CD14-positive monocyte (primary cell): Measurements from ENCODE around the gene GMCL2. TPM values are rescaled to one million over a fixed set of nuclear protein-coding genes. Genes with fewer than 3 reads are reported as not detected.

Source experiments
- DNase-seq, 3 donors: peaks; one replicate each; pipeline ENCODE4 v3.0.0-alpha.2; 2011 to 2022
- H2AFZ ChIP-seq: 2 replicates; pipeline ENCODE4 v1.6.0; 2012; ENCODE audit warnings: mild to moderate bottlenecking, low read depth, low read length, inconsistent platforms; ENCODE audit not compliant: insufficient read depth, poor library complexity, severe bottlenecking
- H3K27ac ChIP-seq, 2 donors: 1 replicate in 1 of 2; 2 replicates in 1 of 2; pipeline ENCODE4 v1.5.1; 2012 to 2013; ENCODE audit warnings: low read length in 2 of 2, control low read depth in 1 of 2, inconsistent platforms in 1 of 2, low read depth in 1 of 2, mild to moderate bottlenecking in 1 of 2
- H3K27me3 ChIP-seq, 2 donors: one replicate each; pipeline versions ENCODE4 v1.6.0 to v1.6.1; 2011 to 2013; ENCODE audit warnings: low read length in 2 of 2; ENCODE audit not compliant: control insufficient read depth in 2 of 2, insufficient read depth in 2 of 2
- H3K36me3 ChIP-seq, 2 donors: replicated peaks in 1 of 2; 1 replicate in 1 of 2; 2 replicates in 1 of 2; pipeline versions ENCODE4 v1.5.1 to v1.6.1; 2012 to 2013; ENCODE audit warnings: low read length in 2 of 2, control low read depth in 1 of 2, inconsistent platforms in 1 of 2, mild to moderate bottlenecking in 1 of 2; ENCODE audit not compliant: insufficient read depth in 2 of 2, control insufficient read depth in 1 of 2
- H3K4me1 ChIP-seq, 2 donors: 1 replicate in 1 of 2; 2 replicates in 1 of 2; pipeline versions ENCODE4 v1.5.1 to v1.6.1; 2012 to 2013; ENCODE audit warnings: low read length in 2 of 2, control low read depth in 1 of 2, inconsistent platforms in 1 of 2, mild to moderate bottlenecking in 1 of 2, moderate library complexity in 1 of 2; ENCODE audit not compliant: insufficient read depth in 2 of 2, control insufficient read depth in 1 of 2
- H3K4me2 ChIP-seq: replicated peaks from 2 replicates; pipeline ENCODE3; 2012; ENCODE audit warnings: low read length, moderate library complexity, mild to moderate bottlenecking; ENCODE audit not compliant: poor library complexity, severe bottlenecking; ENCODE audit errors: extremely low read depth
- H3K4me3 ChIP-seq, 3 experiments: fragments of 200-600 bp in 1 of 3; sonication (generic) in 1 of 3; replicated peaks in 1 of 3; 1 replicate in 2 of 3; 2 replicates in 1 of 3; pipeline ENCODE4 v1.5.1; 2011 to 2013; ENCODE audit warnings: low read length in 3 of 3, mild to moderate bottlenecking in 3 of 3, control low read depth in 2 of 3, low read depth in 2 of 3, inconsistent platforms in 1 of 3, moderate library complexity in 1 of 3
- H3K79me2 ChIP-seq: 2 replicates; pipeline ENCODE4 v1.6.0; 2012; ENCODE audit warnings: mild to moderate bottlenecking, control low read depth, inconsistent platforms, low read length, moderate library complexity; ENCODE audit not compliant: insufficient read depth
- H3K9ac ChIP-seq: 2 replicates; pipeline ENCODE4 v1.6.0; 2017; ENCODE audit warnings: low read length, mild to moderate bottlenecking; ENCODE audit not compliant: insufficient read depth, poor library complexity, severe bottlenecking
- H3K9me3 ChIP-seq, 2 donors: replicated peaks in 1 of 2; 1 replicate in 1 of 2; 2 replicates in 1 of 2; pipeline versions ENCODE4 v1.5.1 to v1.6.1; 2012 to 2013; ENCODE audit warnings: low read length in 2 of 2, control low read depth in 1 of 2; ENCODE audit not compliant: control insufficient read depth in 1 of 2, insufficient read depth in 1 of 2
- H4K20me1 ChIP-seq: 2 replicates; pipeline ENCODE4 v1.6.0; 2012; ENCODE audit warnings: mild to moderate bottlenecking, low read length, control low read depth, moderate library complexity; ENCODE audit not compliant: insufficient read depth
- H3K27ac Mint-ChIP-seq, 7 donors: one replicate each; pipeline ENCODE4 v1.8.0; 2020; ENCODE audit warnings: mild to moderate bottlenecking in 7 of 7, mixed read lengths in 7 of 7, moderate library complexity in 6 of 7, inconsistent platforms in 2 of 7
- H3K27me3 Mint-ChIP-seq, 3 donors: one replicate each; pipeline ENCODE4 v1.8.0; 2021 to 2022; ENCODE audit warnings: low read depth in 3 of 3, mild to moderate bottlenecking in 3 of 3, mixed read lengths in 3 of 3, moderate library complexity in 3 of 3, inconsistent platforms in 1 of 3
- H3K36me3 Mint-ChIP-seq, 2 donors: one replicate each; pipeline ENCODE4 v1.8.0; 2020; ENCODE audit warnings: mixed read lengths in 2 of 2, inconsistent platforms in 1 of 2, mild to moderate bottlenecking in 1 of 2
- H3K4me1 Mint-ChIP-seq: one replicate; pipeline ENCODE4 v1.8.0; 2020; ENCODE audit warnings: mild to moderate bottlenecking, mixed read lengths
- H3K4me3 Mint-ChIP-seq, 2 donors: one replicate each; pipeline ENCODE4 v1.8.0; 2020; ENCODE audit warnings: mild to moderate bottlenecking in 2 of 2, mixed read lengths in 2 of 2, moderate library complexity in 1 of 2
- H3K9me3 Mint-ChIP-seq, 7 donors: one replicate each; pipeline ENCODE4 v1.8.0; 2020 to 2022; ENCODE audit warnings: mixed read lengths in 7 of 7, mild to moderate bottlenecking in 6 of 7, moderate library complexity in 6 of 7, inconsistent platforms in 2 of 7
- WGBS: methylation state at CpG from one replicate; pipeline ENCODE4 v1.1.5; 2013; ENCODE audit warnings: missing lambda C conversion rate; ENCODE audit not compliant: insufficient coverage; 5-methylcytosine and 5-hydroxymethylcytosine counted together
- intact Hi-C, 2 donors: fragments of 100-400 bp; cut with micrococcal nuclease; formaldehyde crosslinking; loops; one replicate each; pipeline versions ENCODE4 v1.15.0 to v1.15.1; 2023
- polyA plus RNA-seq, 3 donors: library from polyadenylated mRNA; depleted of rRNA in 1 of 3; unstranded in 2 of 3; stranded (reverse) in 1 of 3; fragments of 300-500 nt in 2 of 3; fragments of >200 nt in 1 of 3; fragmentation: Illumina TruSeq in 2 of 3; gene quantifications; 1 replicate in 2 of 3; 2 replicates in 1 of 3; pipeline ENCODE4 v1.2.3, GENCODE V29; 2012 to 2021
- TF ChIP-seq, protein P1 (sequence below): fragments of 200-600 bp; IDR thresholded peaks from one replicate; pipeline ENCODE4 v1.8.0; 2022; ENCODE audit warnings: antibody characterized with exemption, mild to moderate bottlenecking

GMCL2 gene
- polyA plus RNA-seq, 3 donors: not detected

DNA sequence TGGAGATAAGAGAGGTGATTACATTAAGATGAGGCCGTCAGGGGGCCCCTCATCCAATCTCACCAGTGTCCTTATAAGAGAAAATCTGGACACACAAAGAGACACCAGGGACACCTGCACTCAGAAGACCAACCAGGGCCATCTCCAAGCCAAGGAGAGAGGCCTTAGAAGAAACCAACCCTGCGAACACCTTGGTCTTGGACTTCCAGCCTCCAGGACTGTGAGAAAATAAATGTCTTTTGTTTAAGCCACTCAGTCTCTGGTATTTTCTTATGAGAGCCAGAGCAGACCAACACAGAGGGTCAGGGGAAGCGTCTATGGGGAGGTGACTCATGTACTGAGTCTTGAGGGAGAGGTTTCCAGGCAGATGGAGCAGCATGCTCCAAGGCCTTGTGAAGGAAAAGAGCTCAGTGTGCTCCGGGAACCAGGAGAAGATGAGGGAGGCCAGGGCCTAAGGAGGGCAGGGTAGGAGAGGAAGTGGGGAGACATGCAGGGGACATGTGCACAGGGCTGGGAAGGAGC, 40.0 kb upstream of the GMCL2 start:
- peaks cover 49% of the 10 kb centered on the region for H3K79me2 ChIP-seq
- H3K4me3 ChIP-seq: no peak overlapping the region
- peaks cover 0 to 2% (median 0%) of the 10 kb centered on the region in 3 donors for H3K27me3 Mint-ChIP-seq
- H3K4me1 ChIP-seq: peaks cover 14 to 24% of the 10 kb centered on the region in 2 donors
- DNase-seq: no peak
- H3K36me3 ChIP-seq: peaks cover 69 to 91% of the 10 kb centered on the region in 2 donors
- H3K27ac Mint-ChIP-seq: peak overlapping the region in 4 of 7 donors; percentile 34 to 43 (median 38)
- H4K20me1 ChIP-seq: peaks cover 97% of the 10 kb centered on the region
- H2AFZ ChIP-seq: no peak overlapping the region
- H3K4me3 Mint-ChIP-seq: no peak overlapping the region
- WGBS: 100% methylated on average over 2 of the region's 4 CpGs
- intact Hi-C loops: no loop called here
- H3K36me3 Mint-ChIP-seq: peaks cover 75 to 92% of the 10 kb centered on the region in 2 donors
- H3K4me2 ChIP-seq: no peak overlapping the region
- no peaks in the 10 kb centered on the region for H3K9me3 ChIP-seq
- peaks cover 0 to 3% (median 0%) of the 10 kb centered on the region in 7 donors for H3K9me3 Mint-ChIP-seq
- H3K27ac ChIP-seq: no peak overlapping the region
- H3K4me1 Mint-ChIP-seq: peaks cover 34% of the 10 kb centered on the region
- no peaks in the 10 kb centered on the region for H3K27me3 ChIP-seq
- TF ChIP-seq, protein P1, sequence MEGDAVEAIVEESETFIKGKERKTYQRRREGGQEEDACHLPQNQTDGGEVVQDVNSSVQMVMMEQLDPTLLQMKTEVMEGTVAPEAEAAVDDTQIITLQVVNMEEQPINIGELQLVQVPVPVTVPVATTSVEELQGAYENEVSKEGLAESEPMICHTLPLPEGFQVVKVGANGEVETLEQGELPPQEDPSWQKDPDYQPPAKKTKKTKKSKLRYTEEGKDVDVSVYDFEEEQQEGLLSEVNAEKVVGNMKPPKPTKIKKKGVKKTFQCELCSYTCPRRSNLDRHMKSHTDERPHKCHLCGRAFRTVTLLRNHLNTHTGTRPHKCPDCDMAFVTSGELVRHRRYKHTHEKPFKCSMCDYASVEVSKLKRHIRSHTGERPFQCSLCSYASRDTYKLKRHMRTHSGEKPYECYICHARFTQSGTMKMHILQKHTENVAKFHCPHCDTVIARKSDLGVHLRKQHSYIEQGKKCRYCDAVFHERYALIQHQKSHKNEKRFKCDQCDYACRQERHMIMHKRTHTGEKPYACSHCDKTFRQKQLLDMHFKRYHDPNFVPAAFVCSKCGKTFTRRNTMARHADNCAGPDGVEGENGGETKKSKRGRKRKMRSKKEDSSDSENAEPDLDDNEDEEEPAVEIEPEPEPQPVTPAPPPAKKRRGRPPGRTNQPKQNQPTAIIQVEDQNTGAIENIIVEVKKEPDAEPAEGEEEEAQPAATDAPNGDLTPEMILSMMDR: no peak
- H3K9ac ChIP-seq: no peak overlapping the region

DNA sequence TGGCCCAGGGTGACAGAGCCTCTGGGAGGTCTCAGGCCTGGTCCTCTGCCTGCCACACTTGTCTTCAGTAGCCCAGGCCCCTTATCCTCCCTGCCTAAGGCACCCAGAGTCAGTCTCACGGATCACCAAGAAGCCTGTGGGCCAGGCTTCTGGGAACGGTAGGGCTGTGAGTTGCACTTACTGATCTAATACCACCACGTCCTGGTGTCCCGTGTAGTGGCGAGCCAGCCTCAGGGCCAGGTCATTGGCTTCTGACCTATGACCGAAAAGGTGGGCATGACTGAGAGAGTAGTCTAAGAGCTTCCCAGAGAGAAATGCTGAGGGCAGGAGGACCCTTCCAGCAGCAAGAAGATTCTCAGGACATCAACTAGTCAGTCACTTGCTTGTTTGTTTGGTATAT, 38.0 kb upstream of the GMCL2 start:
- Mint-ChIP-seq H3K4me1 (peaks cover 34% of the 10 kb centered on the region), H3K36me3 (peaks cover 80 to 95% of the 10 kb centered on the region in 2 donors), H3K4me3 (no peak overlapping the region), H3K27ac (no peak overlapping the region), H3K27me3 (peaks cover 0 to 5% (median 0%) of the 10 kb centered on the region in 3 donors), H3K9me3 (peaks cover 0 to 3% (median 0%) of the 10 kb centered on the region in 7 donors)
- Histone ChIP-seq H3K4me3 (no peak overlapping the region), H3K36me3 (peaks cover 77 to 100% of the 10 kb centered on the region in 2 donors), H4K20me1 (peaks cover 98% of the 10 kb centered on the region), H3K4me2 (no peak overlapping the region), H3K27ac (no peak overlapping the region), H2AFZ (no peak overlapping the region), H3K9me3 (no peaks in the 10 kb centered on the region), H3K79me2 (peaks cover 31% of the 10 kb centered on the region), H3K27me3 (no peaks in the 10 kb centered on the region), H3K9ac (no peak overlapping the region), H3K4me1 (peaks cover 9 to 19% of the 10 kb centered on the region in 2 donors)
- intact Hi-C loops: no loop called here
- TF ChIP-seq, protein P1: no peak
- 96% methylated on average over 4 of the region's 6 CpGs for WGBS
- no peak for DNase-seq
